K562 (cell line): ENCODE measurements around the gene BNIPL. TPM values are rescaled to one million over a fixed set of nuclear protein-coding genes. Genes with fewer than 3 reads are reported as not detected.

Experiments used
- ATAC-seq: fragments of 200-7000 bp; cut with Tn5 transposase; 3 replicates; pipeline ENCODE4 v1.9.1; 2020; ENCODE audit warnings: moderate library complexity
- BruUV-seq: library from RNA; stranded (reverse); fragments of 400-500 nt; replicated peaks from 2 replicates; lab custom pipeline; 2021; lab: Mats Ljungman, UMichigan
- CTCF ChIA-PET: fragments of 300-600 bp; formaldehyde crosslinking; extraction: SDS; loops from one replicate; lab custom pipeline; 2021; ENCODE audit warnings: low intra/inter-chr PET ratio; lab: Yijun Ruan, JAX
- POLR2A ChIA-PET: fragments of 300-600, 350-650 bp; sonication (Branson Sonifier 250); formaldehyde crosslinking; extraction: SDS; loops from one replicate; lab custom pipeline; 2021; ENCODE audit warnings: antibody characterized with exemption, inconsistent platforms; lab: Yijun Ruan, JAX
- DNase-seq, 4 experiments: peaks; one replicate each; pipeline versions ENCODE4 v3.0.0 to v3.0.0-alpha.2; 2011 to 2018; ENCODE audit warnings: low spot score in 3 of 4, mixed read lengths in 3 of 4; ENCODE audit errors: extremely low read depth in 1 of 4
- FAIRE-seq: peaks from 2 replicates; lab custom pipeline; 2011; peaks lifted over from hg19 to GRCh38; lab: Jason Lieb, UNC
- H2AFZ ChIP-seq: 2 replicates; pipeline ENCODE4 v1.6.0; 2011; ENCODE audit warnings: low read depth, low read length, control low read depth, inconsistent platforms
- H3K27ac ChIP-seq: fragments of 200-600 bp; 3 replicates; pipeline ENCODE4 v1.8.0; 2011; ENCODE audit warnings: low read depth, mild to moderate bottlenecking, control low read depth, inconsistent platforms, low read length, moderate library complexity, mixed read lengths; ENCODE audit errors: extremely low read depth
- H3K27me3 ChIP-seq, 2 experiments: fragments of 300-600 bp in 1 of 2; 2 replicates in 1 of 2; 3 replicates in 1 of 2; pipeline versions ENCODE4 v1.6.0 to v1.8.0; 2011; ENCODE audit warnings: inconsistent platforms in 2 of 2, low read length in 2 of 2, mild to moderate bottlenecking in 1 of 2, mixed read lengths in 1 of 2, moderate library complexity in 1 of 2; ENCODE audit not compliant: control insufficient read depth in 2 of 2, insufficient read depth in 2 of 2
- H3K36me3 ChIP-seq: fragments of 300-600 bp; 3 replicates; pipeline ENCODE4 v1.8.0; 2011; ENCODE audit warnings: mild to moderate bottlenecking, low read length, inconsistent platforms; ENCODE audit not compliant: control insufficient read depth, insufficient read depth
- H3K4me1 ChIP-seq, 2 experiments: fragments of 200-600 bp in 1 of 2; replicated peaks in 1 of 2; 2 replicates in 1 of 2; 3 replicates in 1 of 2; pipeline versions ENCODE4 v1.5.1 to v1.8.0; 2011; ENCODE audit warnings: inconsistent platforms in 2 of 2, low read length in 2 of 2, mild to moderate bottlenecking in 1 of 2, mixed read lengths in 1 of 2, moderate library complexity in 1 of 2; ENCODE audit not compliant: control insufficient read depth in 2 of 2, insufficient read depth in 2 of 2
- H3K4me2 ChIP-seq: 2 replicates; pipeline ENCODE4 v1.6.1; 2011; ENCODE audit warnings: low read length, control low read depth, inconsistent platforms, mixed read lengths; ENCODE audit not compliant: insufficient read depth
- H3K4me3 ChIP-seq: fragments of 200-600 bp; sonication (generic), shearing (Covaris generic); 2 replicates; pipeline ENCODE4 v1.5.1; 2016; ENCODE audit warnings: control low read depth, inconsistent platforms
- H3K79me2 ChIP-seq: fragments of 200-600 bp; 3 replicates; pipeline ENCODE4 v1.8.0; 2011; ENCODE audit warnings: low read length, inconsistent platforms; ENCODE audit not compliant: control insufficient read depth, insufficient read depth
- H3K9ac ChIP-seq, 2 experiments: 2 replicates each; pipeline versions ENCODE4 v1.6.0 to v1.6.1; 2011; ENCODE audit warnings: low read depth in 2 of 2, low read length in 2 of 2, control low read depth in 1 of 2, inconsistent platforms in 1 of 2, mild to moderate bottlenecking in 1 of 2, mixed read lengths in 1 of 2; ENCODE audit not compliant: insufficient read depth in 1 of 2
- H3K9me1 ChIP-seq: one replicate; pipeline ENCODE4 v1.6.0; 2011; ENCODE audit warnings: inconsistent platforms, mild to moderate bottlenecking, low read length, moderate library complexity; ENCODE audit not compliant: control insufficient read depth, insufficient read depth
- H3K9me3 ChIP-seq: replicated peaks from 2 replicates; pipeline ENCODE4 v1.5.1; 2011; ENCODE audit warnings: low read depth, low read length, inconsistent platforms; ENCODE audit not compliant: control insufficient read depth, insufficient read depth
- H4K20me1 ChIP-seq: replicated peaks from 2 replicates; pipeline ENCODE4 v1.6.1; 2011; ENCODE audit warnings: low read length, inconsistent platforms, mixed read lengths; ENCODE audit not compliant: control insufficient read depth, insufficient read depth
- ATF7 ChIP-seq: fragments of 450-650 bp; IDR thresholded peaks from 2 replicates; pipeline ENCODE4 v1.7.1; 2014; ENCODE audit warnings: mild to moderate bottlenecking, moderate library complexity
- CBFB ChIP-seq: sonication (generic); formaldehyde crosslinking; IDR thresholded peaks from 2 replicates; pipeline ENCODE4 v1.4.0; 2020; ENCODE audit warnings: mild to moderate bottlenecking, missing genetic modification reagents
- CEBPB ChIP-seq: fragments of 450-650 bp; IDR thresholded peaks from 2 replicates; pipeline ENCODE4 v1.6.1; 2016; ENCODE audit warnings: missing genetic modification characterization, missing compliant biosample characterization
- CEBPG ChIP-seq, 3 experiments: fragments of 200-800 bp in 1 of 3; sonication (Bioruptor generic) in 1 of 3; sonication (generic) in 1 of 3; formaldehyde crosslinking in 1 of 3; IDR thresholded peaks in 2 of 3; conservative IDR thresholded peaks in 1 of 3; 2 replicates each; pipeline versions ENCODE4 v1.6.1 to v1.8.0; 2016 to 2022; ENCODE audit warnings: missing compliant biosample characterization in 2 of 3, missing genetic modification characterization in 2 of 3, mild to moderate bottlenecking in 1 of 3, missing genetic modification reagents in 1 of 3
- HBP1 ChIP-seq: fragments of 450-650 bp; formaldehyde crosslinking; IDR thresholded peaks from 2 replicates; pipeline ENCODE4 v1.4.0; 2022; ENCODE audit warnings: missing genetic modification characterization
- IRF9 ChIP-seq: fragments of 450-650 bp; IDR thresholded peaks from 2 replicates; pipeline ENCODE4 v1.6.1; 2016; ENCODE audit warnings: missing biosample characterization, missing genetic modification characterization
- JUND ChIP-seq, 2 experiments: IDR thresholded peaks; 2 replicates in 1 of 2; 3 replicates in 1 of 2; pipeline ENCODE4 v1.6.1; 2011; ENCODE audit warnings: borderline replicate concordance in 2 of 2, low read depth in 2 of 2, low read length in 2 of 2, improper control_type of control experiment in 1 of 2, missing biosample characterization in 1 of 2, missing genetic modification characterization in 1 of 2, missing genetic modification reagents in 1 of 2
- KDM1A ChIP-seq, 2 experiments: fragments of 450-650 bp; IDR thresholded peaks; 2 replicates each; pipeline ENCODE4 v1.6.1; 2016; ENCODE audit warnings: mild to moderate bottlenecking in 2 of 2
- KDM2B ChIP-seq: fragments of 250-450 bp; sonication (Bioruptor Pico); IDR thresholded peaks from 2 replicates; pipeline ENCODE4 v1.8.0; 2021; ENCODE audit warnings: mild to moderate bottlenecking, moderate library complexity
- MLLT1 ChIP-seq, 2 experiments: fragments of 450-650 bp; IDR thresholded peaks; 2 replicates each; pipeline ENCODE4 v1.6.1; 2016
- MYC ChIP-seq, 2 experiments: fragments of 250-450 bp in 1 of 2; sonication (Bioruptor Pico) in 1 of 2; IDR thresholded peaks; 2 replicates each; pipeline versions ENCODE4 v1.5.1 to v1.6.1; 2012 to 2021; ENCODE audit warnings: low read depth in 2 of 2, borderline replicate concordance in 1 of 2, improper control_type of control experiment in 1 of 2, low read length in 1 of 2, mild to moderate bottlenecking in 1 of 2, moderate library complexity in 1 of 2
- RCOR1 ChIP-seq, 2 experiments: IDR thresholded peaks; 2 replicates each; pipeline ENCODE4 v1.6.1; 2012; ENCODE audit warnings: low read depth in 2 of 2, low read length in 2 of 2, borderline replicate concordance in 1 of 2, improper control_type of control experiment in 1 of 2
- THRAP3 ChIP-seq: fragments of 450-650 bp; IDR thresholded peaks from 2 replicates; pipeline ENCODE4 v1.6.1; 2016; ENCODE audit warnings: mild to moderate bottlenecking, inconsistent platforms, borderline replicate concordance
- ZNF174 ChIP-seq: fragments of 250-450 bp; sonication (Bioruptor Pico); IDR thresholded peaks from 2 replicates; pipeline ENCODE4 v1.4.0; 2020; ENCODE audit warnings: mild to moderate bottlenecking
- ZNF384 ChIP-seq: IDR thresholded peaks from 2 replicates; pipeline ENCODE4 v1.6.1; 2012; ENCODE audit warnings: low read depth, low read length, improper control_type of control experiment
- ZSCAN32 ChIP-seq: fragments of 450-650 bp; formaldehyde crosslinking; IDR thresholded peaks from 2 replicates; pipeline ENCODE4 v1.4.0; 2020; ENCODE audit warnings: mild to moderate bottlenecking, moderate library complexity
- WGBS: fragments of 100-300 bp; shearing (Covaris generic); methylation state at CpG from one replicate; pipeline ENCODE4 v1.1.6; 2016; ENCODE audit warnings: low coverage, mixed read lengths; ENCODE audit not compliant: insufficient coverage; ENCODE audit errors: missing lambda C conversion rate; 5-methylcytosine and 5-hydroxymethylcytosine counted together
- in situ Hi-C: fragments of 300-500 bp; cut with MboI; formaldehyde crosslinking; loops from 4 replicates; pipeline ENCODE4 v1.15.0; 2018; ENCODE audit warnings: inconsistent platforms, mixed read lengths
- intact Hi-C: fragments of 100-400 bp; cut with micrococcal nuclease; formaldehyde crosslinking; loops from 2 replicates; pipeline ENCODE4 v1.14.2; 2022
- polyA plus RNA-seq, 8 experiments: library from polyadenylated mRNA; depleted of rRNA in 4 of 8; stranded (reverse) in 5 of 8; unstranded in 3 of 8; fragments of >200 nt; fragmentation: Nextera tagmentation in 2 of 8; fragmentation: Illumina TruSeq in 1 of 8; extraction: Ambion mirVana in 2 of 8; extraction: Trizol in 1 of 8; gene quantifications; 2 replicates each; pipeline versions ENCODE4 v1.2.1 to v1.2.3, GENCODE V29; 2011 to 2014; ENCODE audit warnings: inconsistent platforms in 1 of 8, missing spikeins in 1 of 8
- total RNA-seq, 7 experiments: library from RNA; depleted of rRNA in 6 of 7; stranded (reverse); fragments of >200 nt in 6 of 7; fragmentation: Illumina TruSeq in 2 of 7; extraction: Trizol in 2 of 7; gene quantifications; 2 replicates each; pipeline versions ENCODE4 v1.2.1 to v1.2.3, GENCODE V29; 2011 to 2021; ENCODE audit warnings: low replicate concordance in 1 of 7

The BNIPL gene
- total and polyA plus RNA-seq, 9 of the 15 experiments (the other 6 are each of a cell fraction or from before 2014, with no cell fraction given), result 0.08 to 1.4 (median 0.68) TPM

GRCh38 chr1:151000408-151000807, 36.0 kb upstream of the BNIPL start:
- DNase-seq (no peak), FAIRE-seq (no peak), ATAC-seq (peak; percentile 22)
- Histone ChIP-seq H3K4me2 (no peak overlapping the region), H3K9me3 (no peaks in the 10 kb centered on the region), H3K36me3 (peaks cover 10% of the 10 kb centered on the region; the same call in 2 of the 3 replicates), H3K4me1 (peaks cover 46 to 49% of the 10 kb centered on the region in 2 experiments), H3K27ac (peak overlapping the region; percentile 7; the same call in 1 of the 3 replicates), H3K4me3 (no peak overlapping the region), H3K9me1 (no peaks in the 10 kb centered on the region), H2AFZ (0 out of 2 replicates have a peak overlapping the region, but pooled peaks have one; percentile 11), H3K79me2 (peaks cover 3% of the 10 kb centered on the region; the same call in 1 of the 3 replicates), H3K27me3 (no peaks in the 10 kb centered on the region), H4K20me1 (no peaks in the 10 kb centered on the region), H3K9ac (peak overlapping the region in 1 of 2 experiments; percentile 67; a peak in 1 of 4 replicates)
- in situ Hi-C loops (no loop called here), intact Hi-C loops (no loop called here)
- POLR2A ChIA-PET, result interaction anchor here (0.8 to 1.5 kb wide), 2 partner anchors 15 to 19 kb away, joined by 3 to 5 read pairs; partner anchors contain the start of gene ANXA9
- CTCF ChIA-PET, result no interaction called here
- WGBS, result 56% methylated on average over 3 of the region's 3 CpGs
- no TSS peak for BruUV-seq
- TF ChIP-seq RCOR1 (IDR thresholded peaks at IDR 0.05; ENCODE audit: borderline replicate concordance in 1 of 2, low read depth in 2 of 2, low read length in 2 of 2) (0 out of 4 replicates have a peak, but pooled peaks of 1 of the 2 experiments have one; percentile 10), KDM2B (CRISPR knock-in tag) (no peak), MLLT1 (IDR thresholded peaks at IDR 0.05) (0 out of 4 replicates have a peak, but pooled peaks of 1 of the 2 experiments have one; percentile 18), JUND (IDR thresholded peaks at IDR 0.05; ENCODE audit: borderline replicate concordance, low read depth, low read length) (peak; percentile 55), JUND (tag; IDR thresholded peaks at IDR 0.05; ENCODE audit: borderline replicate concordance, low read depth, low read length) (no peak), ATF7 (peak; percentile 43; the same call in 1 of the 2 replicates), ZSCAN32 (CRISPR knock-in tag) (0 out of 2 replicates have a peak, but pooled peaks have one; percentile 10), THRAP3 (no peak), CBFB (CRISPR knock-in tag) (no peak), CEBPB (peak; percentile 59; the same call in 1 of the 2 replicates), IRF9 (peak; percentile 94), ZNF384 (0 out of 2 replicates have a peak, but pooled peaks have one; percentile 48), CEBPG (CRISPR knock-in tag; IDR thresholded peaks at IDR 0.05) (peak; percentile 85), CEBPG (tag; conservative IDR thresholded peaks at IDR 0.05 in 1 of 2, IDR thresholded peaks at IDR 0.05 in 1 of 2) (peak; percentile 84 to 92), KDM1A (IDR thresholded peaks at IDR 0.05) (no peak), ZNF174 (no peak), HBP1 (CRISPR knock-in tag) (no peak), MYC (IDR thresholded peaks at IDR 0.05; ENCODE audit: low read depth, low read length) (0 out of 2 replicates have a peak, but pooled peaks have one; percentile 12), MYC (CRISPR knock-in tag; IDR thresholded peaks at IDR 0.05; ENCODE audit: borderline replicate concordance, low read depth) (no peak)
